A673 (cell line): ENCODE data around the gene ZC2HC1C. TPM values are rescaled to one million over a fixed set of nuclear protein-coding genes. Genes with fewer than 3 reads are reported as not detected.

Experiments
- BruUV-seq: library from RNA; stranded (reverse); fragments of 400-500 nt; replicated peaks from 2 replicates; lab custom pipeline; 2021; lab: Mats Ljungman, UMichigan
- CTCF ChIA-PET: fragments of 300-600 bp; sonication (Branson Sonifier 250); formaldehyde crosslinking; loops from one replicate; lab custom pipeline; 2022; ENCODE audit warnings: antibody characterized with exemption; lab: Charles Lee
- POLR2A ChIA-PET: fragments of 300-600 bp; sonication (Branson Sonifier 250); formaldehyde crosslinking; loops from one replicate; lab custom pipeline; 2022; ENCODE audit warnings: antibody characterized with exemption; ENCODE audit not compliant: low non-redundant PET; lab: Charles Lee
- DNase-seq: peaks from one replicate; pipeline ENCODE4 v3.0.0-alpha.2; 2015; ENCODE audit warnings: low spot score
- H3K27ac ChIP-seq: fragments of 200-600 bp; sonication (generic); 2 replicates; pipeline ENCODE4 v1.5.1; 2016; ENCODE audit warnings: mixed run types, low read depth, mild to moderate bottlenecking, mixed read lengths, antibody characterized with exemption, low read length; ENCODE audit not compliant: poor library complexity, severe bottlenecking
- H3K27me3 ChIP-seq: fragments of 200-600 bp; sonication (generic); replicated peaks from 2 replicates; pipeline ENCODE4 v1.6.1; 2017; ENCODE audit warnings: mixed run types, low read depth, mild to moderate bottlenecking, mixed read lengths, antibody characterized with exemption, low read length; ENCODE audit not compliant: insufficient read depth, poor library complexity
- H3K36me3 ChIP-seq: fragments of 200-600 bp; sonication (generic); 2 replicates; pipeline ENCODE4 v1.6.1; 2016; ENCODE audit warnings: mixed run types, mild to moderate bottlenecking, mixed read lengths, antibody characterized with exemption, low read length; ENCODE audit not compliant: insufficient read depth, poor library complexity, severe bottlenecking
- H3K4me1 ChIP-seq: fragments of 200-600 bp; sonication (generic); 2 replicates; pipeline ENCODE4 v1.6.1; 2017; ENCODE audit warnings: mixed run types, mild to moderate bottlenecking, mixed read lengths, antibody characterized with exemption, low read length; ENCODE audit not compliant: insufficient read depth, poor library complexity, severe bottlenecking
- H3K4me3 ChIP-seq: fragments of 200-600 bp; sonication (generic); 2 replicates; pipeline ENCODE4 v1.5.1; 2016; ENCODE audit warnings: low read depth, mixed run types, mild to moderate bottlenecking, mixed read lengths, low read length; ENCODE audit not compliant: poor library complexity, severe bottlenecking
- H3K9me3 ChIP-seq: fragments of 200-600 bp; sonication (generic); 2 replicates; pipeline ENCODE4 v1.6.1; 2016; ENCODE audit warnings: mixed run types, low read depth, mild to moderate bottlenecking, mixed read lengths, antibody characterized with exemption, low read length; ENCODE audit not compliant: poor library complexity, severe bottlenecking
- CTCF ChIP-seq: fragments of 300-800, 200-600 bp; sonication (generic); conservative IDR thresholded peaks from 2 replicates; pipeline ENCODE4 v1.5.1; 2017; ENCODE audit warnings: low read depth, mild to moderate bottlenecking, antibody characterized with exemption, low read length, moderate library complexity, mixed read lengths
- EZH2 ChIP-seq: fragments of 200-600 bp; sonication (generic); IDR thresholded peaks from 2 replicates; pipeline ENCODE4 v1.6.1; 2017; ENCODE audit warnings: borderline replicate concordance, low read depth, mild to moderate bottlenecking, mixed read lengths, antibody characterized with exemption, low read length; ENCODE audit not compliant: poor library complexity, severe bottlenecking
- intact Hi-C: fragments of 100-400 bp; cut with micrococcal nuclease; formaldehyde crosslinking; loops from one replicate; pipeline ENCODE4 v1.10.0; 2022; ENCODE audit not compliant: unreplicated experiment
- total RNA-seq: library from RNA; stranded (reverse); gene quantifications from 2 replicates; pipeline ENCODE4 v1.2.3, GENCODE V29; 2021

The ZC2HC1C gene
- total RNA-seq, 1 experiment from 2014 or later: 1.0 TPM

GRCh38 chr14:75128596-75128990 lies 59.2 kb downstream of the ZC2HC1C start:
- CTCF ChIA-PET: no interaction called here
- no peaks in the 10 kb centered on the region for H3K9me3 ChIP-seq
- TF ChIP-seq EZH2 (no peak), CTCF (no peak)
- no peaks in the 10 kb centered on the region for H3K27me3 ChIP-seq
- no peak overlapping the region for H3K4me3 ChIP-seq
- DNase-seq: no peak
- peaks cover 5% of the 10 kb centered on the region for H3K36me3 ChIP-seq
- H3K4me1 ChIP-seq: peaks cover 26% of the 10 kb centered on the region
- no TSS peak for BruUV-seq
- no peak overlapping the region for H3K27ac ChIP-seq
- intact Hi-C loops: loop anchor here (10.0 kb wide), 1 partner anchor 436 kb away; no protein-coding TSS in a partner anchor
- POLR2A ChIA-PET: no interaction called here

Other genes with a start within 250 kb of the ZC2HC1C start
- gene PROX2, start 193.5 kb upstream of the ZC2HC1C start, total RNA-seq: not detected in 2 replicates
- 139 and 145 TPM in 2 replicates for gene DLST, start 187.7 kb upstream of the ZC2HC1C start, total RNA-seq
- 0.80 and 1.0 TPM in 2 replicates for gene RPS6KL1, start 146.4 kb upstream of the ZC2HC1C start, total RNA-seq
- 32.2 and 48.1 TPM in 2 replicates for gene PGF, start 114.0 kb upstream of the ZC2HC1C start, total RNA-seq
- gene EIF2B2, start 66.7 kb upstream of the ZC2HC1C start, total RNA-seq: 93.3 and 106 TPM in 2 replicates
- gene MLH3, start 18.2 kb upstream of the ZC2HC1C start, total RNA-seq: 21.0 and 24.0 TPM in 2 replicates
- 47.1 and 50.2 TPM in 2 replicates for gene ACYP1, start 5.6 kb upstream of the ZC2HC1C start, total RNA-seq
- gene NEK9, start 57.4 kb downstream of the ZC2HC1C start, total RNA-seq: 75.8 and 76.1 TPM in 2 replicates
- gene TMED10, start 107.0 kb downstream of the ZC2HC1C start, total RNA-seq: 275 and 278 TPM in 2 replicates
- gene FOS, start 209.2 kb downstream of the ZC2HC1C start, total RNA-seq: 10.2 and 13.7 TPM in 2 replicates